CD4-positive, alpha-beta T cell (primary cell): ENCODE results near the gene DOHH. TPM values are rescaled to one million over a fixed set of nuclear protein-coding genes. Genes with fewer than 3 reads are reported as not detected.

Source experiments
- ATAC-seq: fragments of 200-7000 bp; cut with Tn5 transposase; one replicate; pipeline ENCODE4 v1.10.0; 2022; ENCODE audit warnings: mild to moderate bottlenecking; ENCODE audit not compliant: poor library complexity
- CTCF ChIA-PET: fragments of 350-600 bp; sonication (Branson Sonifier 250); formaldehyde crosslinking; loops from one replicate; lab custom pipeline; 2021; ENCODE audit warnings: antibody characterized with exemption, inconsistent platforms; lab: Charles Lee
- POLR2A ChIA-PET: fragments of 350-600 bp; sonication (Branson Sonifier 250); formaldehyde crosslinking; loops from one replicate; lab custom pipeline; 2021; ENCODE audit warnings: antibody characterized with exemption, inconsistent platforms; lab: Charles Lee
- DNase-seq, 14 experiments: peaks; one replicate each; pipeline ENCODE4 v3.0.0-alpha.2; 2013 to 2020; ENCODE audit warnings: mixed read lengths in 2 of 14
- H3K27ac ChIP-seq, 2 donors: one replicate each; pipeline versions ENCODE4 v1.5.1 to v1.7.0; 2013; ENCODE audit warnings: low read length in 2 of 2, low read depth in 1 of 2, mild to moderate bottlenecking in 1 of 2
- H3K27me3 ChIP-seq, 2 experiments: 1 replicate in 1 of 2; 2 replicates in 1 of 2; pipeline versions ENCODE4 v1.6.1 to v1.7.0; 2013; ENCODE audit warnings: low read length in 2 of 2, control low read depth in 1 of 2, mild to moderate bottlenecking in 1 of 2, moderate library complexity in 1 of 2; ENCODE audit not compliant: insufficient read depth in 2 of 2, control insufficient read depth in 1 of 2
- H3K36me3 ChIP-seq: one replicate; pipeline ENCODE4 v1.6.1; 2013; ENCODE audit warnings: low read length, control low read depth; ENCODE audit not compliant: insufficient read depth
- H3K4me1 ChIP-seq: one replicate; pipeline ENCODE4 v1.6.1; 2013; ENCODE audit warnings: low read length, control low read depth; ENCODE audit not compliant: insufficient read depth
- H3K4me3 ChIP-seq: one replicate; pipeline ENCODE4 v1.5.1; 2013; ENCODE audit warnings: mild to moderate bottlenecking, low read length, moderate library complexity
- H3K9me3 ChIP-seq, 2 experiments: 1 replicate in 1 of 2; 2 replicates in 1 of 2; pipeline versions ENCODE4 v1.6.1 to v1.7.0; 2013; ENCODE audit warnings: low read length in 2 of 2, mild to moderate bottlenecking in 2 of 2, control low read depth in 1 of 2, moderate library complexity in 1 of 2; ENCODE audit not compliant: control insufficient read depth in 1 of 2, insufficient read depth in 1 of 2
- H3K27ac Mint-ChIP-seq: one replicate; pipeline ENCODE4 v1.8.0; 2020; ENCODE audit warnings: mixed read lengths
- H3K27me3 Mint-ChIP-seq: one replicate; pipeline ENCODE4 v1.8.0; 2021; ENCODE audit warnings: mixed read lengths
- H3K36me3 Mint-ChIP-seq: one replicate; pipeline ENCODE4 v1.8.0; 2021; ENCODE audit warnings: low read depth, mixed read lengths
- H3K4me1 Mint-ChIP-seq: one replicate; pipeline ENCODE4 v1.8.0; 2021; ENCODE audit warnings: low read depth, mixed read lengths
- H3K4me3 Mint-ChIP-seq: one replicate; pipeline ENCODE4 v1.8.0; 2020; ENCODE audit warnings: mild to moderate bottlenecking, mixed read lengths
- H3K9me3 Mint-ChIP-seq: one replicate; pipeline ENCODE4 v1.8.0; 2020; ENCODE audit warnings: mixed read lengths
- intact Hi-C, 2 experiments: fragments of 100-400 bp; cut with DNase I in 1 of 2; cut with micrococcal nuclease in 1 of 2; formaldehyde crosslinking; loops; one replicate each; pipeline versions ENCODE4 v1.15.1 to v1.9.0; 2023 to 2025; cut with DNase I, micrococcal nuclease
- total RNA-seq, 174 experiments: library from RNA in 2 of 174; stranded (reverse) in 2 of 174; gene quantifications; one replicate each; pipeline ENCODE4 v1.2.3 and lab custom pipeline; 2021 to 2026
- TF ChIP-seq, protein P1 (sequence below): fragments of 200-600 bp; IDR thresholded peaks from one replicate; pipeline ENCODE4 v1.8.0; 2022; ENCODE audit warnings: antibody characterized with exemption, mild to moderate bottlenecking

DOHH gene
- total RNA-seq, 2 experiments from 2014 or later = 3.9 to 4.7 TPM

DNA sequence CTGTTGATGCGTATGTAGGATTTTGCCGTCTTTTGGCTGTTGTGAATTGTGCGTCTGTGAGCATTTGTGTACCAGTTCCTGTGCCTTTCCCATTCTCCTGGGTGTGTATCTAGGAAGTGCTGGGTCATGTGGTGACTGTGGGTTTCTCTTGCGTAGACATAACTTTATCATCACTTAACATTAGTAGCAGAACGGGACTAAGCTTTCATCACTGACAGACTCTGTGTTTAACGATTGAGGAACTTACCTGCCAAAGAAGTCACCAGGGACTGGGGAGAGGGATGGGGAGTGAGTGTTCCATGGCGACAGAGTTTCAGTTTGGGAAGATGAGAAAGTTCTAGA lies 20.6 kb upstream of the DOHH start:
- POLR2A ChIA-PET = no interaction called here
- Mint-ChIP-seq H3K4me1 (peaks cover 26% of the 10 kb centered on the region), H3K36me3 (peaks cover 26% of the 10 kb centered on the region), H3K27ac (peak overlapping the region; percentile 2), H3K4me3 (no peak overlapping the region), H3K9me3 (no peaks in the 10 kb centered on the region), H3K27me3 (no peaks in the 10 kb centered on the region)
- CTCF ChIA-PET = no interaction called here
- intact Hi-C loops = no loop called here
- H3K36me3 ChIP-seq = peaks cover 59% of the 10 kb centered on the region
- ATAC-seq (no peak), DNase-seq (no peak)
- peaks cover 15% of the 10 kb centered on the region for H3K4me1 ChIP-seq
- H3K9me3 ChIP-seq = no peaks in the 10 kb centered on the region
- no peak overlapping the region for H3K4me3 ChIP-seq
- TF ChIP-seq, protein P1, sequence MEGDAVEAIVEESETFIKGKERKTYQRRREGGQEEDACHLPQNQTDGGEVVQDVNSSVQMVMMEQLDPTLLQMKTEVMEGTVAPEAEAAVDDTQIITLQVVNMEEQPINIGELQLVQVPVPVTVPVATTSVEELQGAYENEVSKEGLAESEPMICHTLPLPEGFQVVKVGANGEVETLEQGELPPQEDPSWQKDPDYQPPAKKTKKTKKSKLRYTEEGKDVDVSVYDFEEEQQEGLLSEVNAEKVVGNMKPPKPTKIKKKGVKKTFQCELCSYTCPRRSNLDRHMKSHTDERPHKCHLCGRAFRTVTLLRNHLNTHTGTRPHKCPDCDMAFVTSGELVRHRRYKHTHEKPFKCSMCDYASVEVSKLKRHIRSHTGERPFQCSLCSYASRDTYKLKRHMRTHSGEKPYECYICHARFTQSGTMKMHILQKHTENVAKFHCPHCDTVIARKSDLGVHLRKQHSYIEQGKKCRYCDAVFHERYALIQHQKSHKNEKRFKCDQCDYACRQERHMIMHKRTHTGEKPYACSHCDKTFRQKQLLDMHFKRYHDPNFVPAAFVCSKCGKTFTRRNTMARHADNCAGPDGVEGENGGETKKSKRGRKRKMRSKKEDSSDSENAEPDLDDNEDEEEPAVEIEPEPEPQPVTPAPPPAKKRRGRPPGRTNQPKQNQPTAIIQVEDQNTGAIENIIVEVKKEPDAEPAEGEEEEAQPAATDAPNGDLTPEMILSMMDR = no peak
- H3K27me3 ChIP-seq = no peaks in the 10 kb centered on the region
- no peak overlapping the region for H3K27ac ChIP-seq

DNA sequence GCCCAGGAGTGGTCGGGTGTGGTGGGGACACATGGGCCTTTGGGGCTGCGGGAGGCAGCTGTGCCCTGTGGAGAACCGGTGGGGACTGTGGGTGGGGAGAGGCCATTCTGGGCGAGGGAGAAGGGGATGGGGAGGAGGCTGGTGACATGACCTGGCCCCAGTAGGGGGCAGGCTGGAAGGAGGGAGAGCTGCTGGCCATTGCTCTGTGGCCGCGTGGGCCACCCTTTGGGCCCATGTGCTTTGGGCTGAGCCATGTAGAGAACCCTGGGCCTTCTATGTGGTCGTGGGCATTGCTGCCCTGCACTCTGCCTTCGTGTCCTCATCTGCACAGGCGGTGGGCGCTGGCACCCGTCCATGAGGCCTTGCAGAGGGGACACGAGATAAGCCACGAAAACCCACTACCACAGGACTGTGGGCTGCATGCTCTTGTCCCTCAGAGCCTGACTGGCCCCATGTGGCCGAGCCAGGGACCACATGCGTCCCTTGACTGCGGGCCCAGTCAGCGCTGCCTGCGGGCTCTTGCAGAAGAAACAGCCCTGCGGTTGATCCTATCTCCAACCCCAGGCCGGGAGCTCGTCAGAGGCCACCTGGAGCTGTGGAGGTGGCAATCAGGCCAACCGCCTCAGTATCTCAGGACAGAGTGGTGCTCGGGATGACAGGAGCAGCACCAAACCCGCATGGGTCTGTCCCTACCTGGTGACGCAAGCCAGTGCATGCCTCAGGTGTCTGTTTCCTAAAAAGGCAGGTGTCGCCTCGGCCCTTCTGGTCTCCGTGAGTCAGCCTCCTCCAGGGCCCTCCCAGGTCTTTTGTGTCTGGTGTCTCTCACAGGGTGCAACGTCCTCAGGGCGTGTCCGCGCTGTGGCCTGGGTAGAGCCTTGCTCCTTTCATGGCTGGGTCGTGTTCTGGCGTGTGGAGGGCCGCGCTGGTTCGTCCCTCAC lies 20.0 kb upstream of the DOHH start:
- H3K4me1 Mint-ChIP-seq = peaks cover 31% of the 10 kb centered on the region
- H3K4me1 ChIP-seq = peaks cover 21% of the 10 kb centered on the region
- intact Hi-C loops = no loop called here
- TF ChIP-seq, protein P1 = no peak
- ChIA-PET POLR2A (no interaction called here), CTCF (no interaction called here)
- no peak overlapping the region for H3K27ac ChIP-seq
- H3K36me3 ChIP-seq = peaks cover 53% of the 10 kb centered on the region
- no peak for DNase-seq
- no peak overlapping the region for H3K4me3 Mint-ChIP-seq
- no peaks in the 10 kb centered on the region for H3K27me3 ChIP-seq
- no peak for ATAC-seq
- no peaks in the 10 kb centered on the region for H3K9me3 ChIP-seq
- H3K36me3 Mint-ChIP-seq = peaks cover 26% of the 10 kb centered on the region
- H3K27me3 Mint-ChIP-seq = no peaks in the 10 kb centered on the region
- H3K9me3 Mint-ChIP-seq = no peaks in the 10 kb centered on the region
- no peak overlapping the region for H3K4me3 ChIP-seq
- H3K27ac Mint-ChIP-seq = peak overlapping the region; percentile 2

DNA sequence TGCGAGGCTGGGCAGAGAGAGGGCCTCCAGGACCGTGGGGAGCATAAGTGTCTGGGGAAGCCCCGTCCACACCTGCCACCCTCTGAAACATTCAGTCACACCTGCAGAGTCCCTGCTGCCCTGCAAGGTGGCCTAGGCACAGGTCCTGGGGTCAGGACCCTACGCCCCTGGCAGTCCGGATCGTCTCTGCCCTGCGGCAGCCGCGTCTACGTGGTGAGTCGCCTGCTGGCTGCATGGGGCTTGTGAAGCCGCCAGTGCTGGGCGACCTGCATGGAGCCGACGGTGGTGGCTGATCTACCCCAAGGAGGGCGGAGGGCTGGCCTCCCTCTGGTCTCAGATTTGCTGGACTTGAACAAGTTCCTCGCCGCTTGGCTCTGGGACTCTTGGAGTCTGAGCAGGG lies 18.7 kb upstream of the DOHH start:
- intact Hi-C loops = no loop called here
- TF ChIP-seq, protein P1 = no peak
- Histone ChIP-seq H3K36me3 (peaks cover 43% of the 10 kb centered on the region), H3K27me3 (no peaks in the 10 kb centered on the region), H3K9me3 (no peaks in the 10 kb centered on the region), H3K4me1 (peaks cover 30% of the 10 kb centered on the region), H3K4me3 (no peak overlapping the region), H3K27ac (no peak overlapping the region)
- DNase-seq = no peak
- H3K4me1 Mint-ChIP-seq = peaks cover 41% of the 10 kb centered on the region
- no peak overlapping the region for H3K4me3 Mint-ChIP-seq
- ChIA-PET CTCF (no interaction called here), POLR2A (no interaction called here)
- ATAC-seq = no peak
- H3K27me3 Mint-ChIP-seq = no peaks in the 10 kb centered on the region
- H3K36me3 Mint-ChIP-seq = peaks cover 18% of the 10 kb centered on the region
- H3K27ac Mint-ChIP-seq = no peak overlapping the region
- H3K9me3 Mint-ChIP-seq = no peaks in the 10 kb centered on the region
